SU-DHL-6 (cell line): ENCODE results near the gene LDB3.

Source experiments
- H2AFZ ChIP-seq: fragments of 200-600 bp; sonication (generic); 2 replicates; pipeline ENCODE4 v1.6.1; 2014; ENCODE audit warnings: low read depth, mild to moderate bottlenecking, moderate library complexity, mixed read lengths, antibody characterized with exemption, low read length; ENCODE audit not compliant: severe bottlenecking
- H3F3A ChIP-seq: fragments of 200-600 bp; shearing (Covaris generic); 2 replicates; pipeline ENCODE4 v1.6.0; 2016; ENCODE audit warnings: antibody characterized with exemption, mild to moderate bottlenecking; ENCODE audit not compliant: insufficient read depth
- H3K27ac ChIP-seq: fragments of 200-600 bp; sonication (generic); 2 replicates; pipeline ENCODE4 v1.5.1; 2016; ENCODE audit warnings: low read depth, mild to moderate bottlenecking, low read length, moderate library complexity, mixed read lengths
- H3K27me3 ChIP-seq: fragments of 200-600 bp; sonication (generic), shearing (Covaris generic); 2 replicates; pipeline ENCODE4 v1.6.0; 2014; ENCODE audit warnings: mild to moderate bottlenecking, low read length
- H3K36me3 ChIP-seq: fragments of 200-600 bp; sonication (generic); 2 replicates; pipeline ENCODE4 v1.6.1; 2014; ENCODE audit warnings: mild to moderate bottlenecking, low read length, mixed read lengths
- H3K4me2 ChIP-seq: fragments of 300-600, 200-600 bp; shearing (Covaris generic), sonication (generic); 2 replicates; pipeline ENCODE4 v1.6.0; 2014; ENCODE audit warnings: low read length, low read depth, mild to moderate bottlenecking; ENCODE audit not compliant: poor library complexity, severe bottlenecking
- H3K4me3 ChIP-seq: fragments of 200-600 bp; sonication (generic); 2 replicates; pipeline ENCODE4 v1.5.1; 2014; ENCODE audit warnings: antibody characterized with exemption, low read length, mild to moderate bottlenecking, mixed read lengths; ENCODE audit not compliant: insufficient read depth, poor library complexity, severe bottlenecking
- H3K79me2 ChIP-seq: fragments of 200-600 bp; sonication (generic); 2 replicates; pipeline ENCODE4 v1.6.1; 2014; ENCODE audit warnings: mild to moderate bottlenecking, low read length, moderate library complexity; ENCODE audit not compliant: insufficient read depth
- H3K9ac ChIP-seq: fragments of 200-600 bp; sonication (generic); 2 replicates; pipeline ENCODE4 v1.7.0; 2014; ENCODE audit warnings: mild to moderate bottlenecking, low read length
- H3K9me2 ChIP-seq: fragments of 200-600 bp; sonication (generic); replicated peaks from 2 replicates; pipeline ENCODE4 v1.6.1; 2014; ENCODE audit warnings: low read length; ENCODE audit not compliant: insufficient read depth
- H3K9me3 ChIP-seq: fragments of 200-600 bp; sonication (generic); 2 replicates; pipeline ENCODE4 v1.6.1; 2014; ENCODE audit warnings: low read length, mixed read lengths; ENCODE audit not compliant: insufficient read depth
- H4K20me1 ChIP-seq: fragments of 200-600 bp; sonication (generic); 2 replicates; pipeline ENCODE4 v1.6.1; 2014; ENCODE audit warnings: low read depth, mild to moderate bottlenecking, antibody characterized with exemption, low read length, moderate library complexity, mixed read lengths
- EZH2phosphoT487 ChIP-seq: fragments of 200-600 bp; sonication (generic), shearing (Covaris generic); conservative IDR thresholded peaks from 2 replicates; pipeline ENCODE4 v1.6.1; 2018; ENCODE audit warnings: mild to moderate bottlenecking, antibody characterized with exemption, low read length, moderate library complexity, mixed read lengths
- TF ChIP-seq, protein P1 (sequence below): fragments of 200-600 bp; sonication (generic); IDR thresholded peaks from one replicate; pipeline ENCODE4 v1.5.1; 2017; ENCODE audit warnings: antibody characterized with exemption, mild to moderate bottlenecking, low read length, moderate library complexity; ENCODE audit not compliant: insufficient read depth, poor library complexity, severe bottlenecking

The LDB3 gene

DNA sequence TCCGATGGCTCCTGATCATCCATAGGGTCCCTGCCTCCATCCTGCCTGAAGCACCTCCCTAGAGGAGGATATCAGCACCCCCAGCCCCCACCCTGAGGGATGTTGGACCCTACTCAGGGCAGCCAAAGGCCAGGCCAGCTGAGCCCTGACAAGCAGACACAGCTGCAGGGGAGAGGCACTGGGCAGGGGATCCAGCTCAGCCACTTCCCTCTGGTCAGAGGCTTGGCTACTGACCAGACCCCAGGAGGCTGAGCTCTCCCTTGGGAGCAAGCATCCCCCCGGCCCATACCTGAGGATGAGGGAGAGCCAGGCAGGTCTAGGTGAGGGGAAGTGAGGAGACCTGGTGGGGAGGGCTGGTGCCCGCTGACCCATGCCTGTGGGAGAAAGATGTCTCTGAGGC lies 6.6 kb downstream of the LDB3 start:
- H3K9me3 ChIP-seq: no peaks in the 10 kb centered on the region
- no peaks in the 10 kb centered on the region for H3F3A ChIP-seq
- no peak overlapping the region for H2AFZ ChIP-seq
- H3K4me2 ChIP-seq: no peak overlapping the region
- no peak overlapping the region for H3K27ac ChIP-seq
- H3K4me3 ChIP-seq: no peak overlapping the region
- H3K79me2 ChIP-seq: no peaks in the 10 kb centered on the region
- H3K27me3 ChIP-seq: no peaks in the 10 kb centered on the region
- H3K36me3 ChIP-seq: no peaks in the 10 kb centered on the region
- TF ChIP-seq, protein P1, sequence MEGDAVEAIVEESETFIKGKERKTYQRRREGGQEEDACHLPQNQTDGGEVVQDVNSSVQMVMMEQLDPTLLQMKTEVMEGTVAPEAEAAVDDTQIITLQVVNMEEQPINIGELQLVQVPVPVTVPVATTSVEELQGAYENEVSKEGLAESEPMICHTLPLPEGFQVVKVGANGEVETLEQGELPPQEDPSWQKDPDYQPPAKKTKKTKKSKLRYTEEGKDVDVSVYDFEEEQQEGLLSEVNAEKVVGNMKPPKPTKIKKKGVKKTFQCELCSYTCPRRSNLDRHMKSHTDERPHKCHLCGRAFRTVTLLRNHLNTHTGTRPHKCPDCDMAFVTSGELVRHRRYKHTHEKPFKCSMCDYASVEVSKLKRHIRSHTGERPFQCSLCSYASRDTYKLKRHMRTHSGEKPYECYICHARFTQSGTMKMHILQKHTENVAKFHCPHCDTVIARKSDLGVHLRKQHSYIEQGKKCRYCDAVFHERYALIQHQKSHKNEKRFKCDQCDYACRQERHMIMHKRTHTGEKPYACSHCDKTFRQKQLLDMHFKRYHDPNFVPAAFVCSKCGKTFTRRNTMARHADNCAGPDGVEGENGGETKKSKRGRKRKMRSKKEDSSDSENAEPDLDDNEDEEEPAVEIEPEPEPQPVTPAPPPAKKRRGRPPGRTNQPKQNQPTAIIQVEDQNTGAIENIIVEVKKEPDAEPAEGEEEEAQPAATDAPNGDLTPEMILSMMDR: no peak
- no peak for TF ChIP-seq EZH2phosphoT487
- H3K9me2 ChIP-seq: no peaks in the 10 kb centered on the region
- H3K9ac ChIP-seq: no peak overlapping the region
- H4K20me1 ChIP-seq: no peaks in the 10 kb centered on the region

DNA sequence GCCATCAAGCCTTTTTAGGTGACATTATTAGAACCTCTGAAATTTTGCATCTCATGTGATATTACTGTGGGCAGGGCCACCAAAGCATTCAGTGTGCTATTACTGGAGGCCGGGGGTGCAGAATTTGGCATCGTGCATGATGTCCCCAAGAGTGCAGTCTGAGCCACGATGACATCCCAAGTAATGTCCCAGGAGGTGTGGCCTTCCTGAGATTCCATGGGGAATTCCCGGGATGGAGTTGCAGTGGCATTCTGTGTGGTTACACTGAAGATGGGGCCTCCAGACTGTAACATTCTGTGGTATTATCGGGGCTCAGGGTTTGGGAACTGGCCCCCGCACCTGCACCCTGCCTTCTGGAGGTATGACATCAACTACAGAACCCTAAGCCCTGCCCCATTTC lies 9.1 kb downstream of the LDB3 start:
- H3K79me2 ChIP-seq: no peaks in the 10 kb centered on the region
- H3K9me3 ChIP-seq: no peaks in the 10 kb centered on the region

GRCh38 chr10:86678999-86679792 lies 10.9 kb downstream of the LDB3 start:
- no peak overlapping the region for H3K4me3 ChIP-seq
- no peak for TF ChIP-seq EZH2phosphoT487
- TF ChIP-seq, protein P1: no peak
- no peak overlapping the region for H3K27ac ChIP-seq
- H3K9ac ChIP-seq: no peak overlapping the region
- H3K79me2 ChIP-seq: no peaks in the 10 kb centered on the region
- H2AFZ ChIP-seq: no peak overlapping the region
- H4K20me1 ChIP-seq: no peaks in the 10 kb centered on the region
- H3K9me3 ChIP-seq: no peaks in the 10 kb centered on the region
- H3K4me2 ChIP-seq: no peak overlapping the region
- H3F3A ChIP-seq: no peaks in the 10 kb centered on the region
- no peaks in the 10 kb centered on the region for H3K36me3 ChIP-seq
- H3K9me2 ChIP-seq: no peaks in the 10 kb centered on the region
- H3K27me3 ChIP-seq: no peaks in the 10 kb centered on the region

More for the DNA sequence above, 9.1 kb downstream of the LDB3 start:
- no peaks in the 10 kb centered on the region for H4K20me1 ChIP-seq
- no peak overlapping the region for H3K4me2 ChIP-seq
- no peak overlapping the region for H3K27ac ChIP-seq
- no peak overlapping the region for H3K4me3 ChIP-seq
- H3K36me3 ChIP-seq: no peaks in the 10 kb centered on the region
- H3K9ac ChIP-seq: no peak overlapping the region
- H3F3A ChIP-seq: no peaks in the 10 kb centered on the region
- no peaks in the 10 kb centered on the region for H3K9me2 ChIP-seq
- H2AFZ ChIP-seq: no peak overlapping the region
- no peaks in the 10 kb centered on the region for H3K27me3 ChIP-seq
- no peak for TF ChIP-seq EZH2phosphoT487
- TF ChIP-seq, protein P1: no peak
